K562 (cell line): ENCODE results near the gene CLNK. TPM values are rescaled to one million over a fixed set of nuclear protein-coding genes. Genes with fewer than 3 reads are reported as not detected.

Experiments
- ATAC-seq: fragments of 200-7000 bp; cut with Tn5 transposase; 3 replicates; pipeline ENCODE4 v1.9.1; 2020; ENCODE audit warnings: moderate library complexity
- BruUV-seq: library from RNA; stranded (reverse); fragments of 400-500 nt; replicated peaks from 2 replicates; lab custom pipeline; 2021; lab: Mats Ljungman, UMichigan
- CTCF ChIA-PET: fragments of 300-600 bp; formaldehyde crosslinking; extraction: SDS; loops from one replicate; lab custom pipeline; 2021; ENCODE audit warnings: low intra/inter-chr PET ratio; lab: Yijun Ruan, JAX
- POLR2A ChIA-PET: fragments of 300-600, 350-650 bp; sonication (Branson Sonifier 250); formaldehyde crosslinking; extraction: SDS; loops from one replicate; lab custom pipeline; 2021; ENCODE audit warnings: antibody characterized with exemption, inconsistent platforms; lab: Yijun Ruan, JAX
- DNase-seq, 4 experiments: peaks; one replicate each; pipeline versions ENCODE4 v3.0.0 to v3.0.0-alpha.2; 2011 to 2018; ENCODE audit warnings: low spot score in 3 of 4, mixed read lengths in 3 of 4; ENCODE audit errors: extremely low read depth in 1 of 4
- FAIRE-seq: peaks from 2 replicates; lab custom pipeline; 2011; peaks lifted over from hg19 to GRCh38; lab: Jason Lieb, UNC
- H2AFZ ChIP-seq: 2 replicates; pipeline ENCODE4 v1.6.0; 2011; ENCODE audit warnings: low read depth, low read length, control low read depth, inconsistent platforms
- H3K27ac ChIP-seq: fragments of 200-600 bp; 3 replicates; pipeline ENCODE4 v1.8.0; 2011; ENCODE audit warnings: low read depth, mild to moderate bottlenecking, control low read depth, inconsistent platforms, low read length, moderate library complexity, mixed read lengths; ENCODE audit errors: extremely low read depth
- H3K27me3 ChIP-seq, 2 experiments: fragments of 300-600 bp in 1 of 2; 2 replicates in 1 of 2; 3 replicates in 1 of 2; pipeline versions ENCODE4 v1.6.0 to v1.8.0; 2011; ENCODE audit warnings: inconsistent platforms in 2 of 2, low read length in 2 of 2, mild to moderate bottlenecking in 1 of 2, mixed read lengths in 1 of 2, moderate library complexity in 1 of 2; ENCODE audit not compliant: control insufficient read depth in 2 of 2, insufficient read depth in 2 of 2
- H3K36me3 ChIP-seq: fragments of 300-600 bp; 3 replicates; pipeline ENCODE4 v1.8.0; 2011; ENCODE audit warnings: mild to moderate bottlenecking, low read length, inconsistent platforms; ENCODE audit not compliant: control insufficient read depth, insufficient read depth
- H3K4me1 ChIP-seq, 2 experiments: fragments of 200-600 bp in 1 of 2; replicated peaks in 1 of 2; 2 replicates in 1 of 2; 3 replicates in 1 of 2; pipeline versions ENCODE4 v1.5.1 to v1.8.0; 2011; ENCODE audit warnings: inconsistent platforms in 2 of 2, low read length in 2 of 2, mild to moderate bottlenecking in 1 of 2, mixed read lengths in 1 of 2, moderate library complexity in 1 of 2; ENCODE audit not compliant: control insufficient read depth in 2 of 2, insufficient read depth in 2 of 2
- H3K4me2 ChIP-seq: 2 replicates; pipeline ENCODE4 v1.6.1; 2011; ENCODE audit warnings: low read length, control low read depth, inconsistent platforms, mixed read lengths; ENCODE audit not compliant: insufficient read depth
- H3K4me3 ChIP-seq: fragments of 200-600 bp; sonication (generic), shearing (Covaris generic); 2 replicates; pipeline ENCODE4 v1.5.1; 2016; ENCODE audit warnings: control low read depth, inconsistent platforms
- H3K79me2 ChIP-seq: fragments of 200-600 bp; 3 replicates; pipeline ENCODE4 v1.8.0; 2011; ENCODE audit warnings: low read length, inconsistent platforms; ENCODE audit not compliant: control insufficient read depth, insufficient read depth
- H3K9ac ChIP-seq, 2 experiments: 2 replicates each; pipeline versions ENCODE4 v1.6.0 to v1.6.1; 2011; ENCODE audit warnings: low read depth in 2 of 2, low read length in 2 of 2, control low read depth in 1 of 2, inconsistent platforms in 1 of 2, mild to moderate bottlenecking in 1 of 2, mixed read lengths in 1 of 2; ENCODE audit not compliant: insufficient read depth in 1 of 2
- H3K9me1 ChIP-seq: one replicate; pipeline ENCODE4 v1.6.0; 2011; ENCODE audit warnings: inconsistent platforms, mild to moderate bottlenecking, low read length, moderate library complexity; ENCODE audit not compliant: control insufficient read depth, insufficient read depth
- H3K9me3 ChIP-seq: replicated peaks from 2 replicates; pipeline ENCODE4 v1.5.1; 2011; ENCODE audit warnings: low read depth, low read length, inconsistent platforms; ENCODE audit not compliant: control insufficient read depth, insufficient read depth
- H4K20me1 ChIP-seq: replicated peaks from 2 replicates; pipeline ENCODE4 v1.6.1; 2011; ENCODE audit warnings: low read length, inconsistent platforms, mixed read lengths; ENCODE audit not compliant: control insufficient read depth, insufficient read depth
- DDX20 ChIP-seq: fragments of 450-650 bp; IDR thresholded peaks from 2 replicates; pipeline ENCODE4 v1.6.1; 2016; ENCODE audit warnings: missing genetic modification characterization, low read depth, mild to moderate bottlenecking, missing compliant biosample characterization, moderate library complexity
- HIVEP1 ChIP-seq: fragments of 250-450 bp; sonication (Bioruptor Pico); IDR thresholded peaks from 2 replicates; pipeline ENCODE4 v1.4.0; 2020; ENCODE audit warnings: mild to moderate bottlenecking
- LARP7 ChIP-seq: fragments of 450-650 bp; IDR thresholded peaks from 2 replicates; pipeline ENCODE4 v1.6.1; 2016
- MEF2D ChIP-seq: conservative IDR thresholded peaks from 2 replicates; pipeline ENCODE4 v1.6.1; 2016; ENCODE audit warnings: low read depth, missing genetic modification characterization, missing compliant biosample characterization
- NUFIP1 ChIP-seq: fragments of 450-650 bp; IDR thresholded peaks from 2 replicates; pipeline ENCODE4 v1.6.1; 2018; ENCODE audit not compliant: partially characterized antibody
- POLR2A ChIP-seq: fragments of 450-650 bp; conservative IDR thresholded peaks from 2 replicates; pipeline ENCODE4 v1.6.1; 2016
- SMARCA5 ChIP-seq: fragments of 450-650 bp; IDR thresholded peaks from 2 replicates; pipeline ENCODE4 v1.6.1; 2016
- YBX1 ChIP-seq: fragments of 450-650 bp; IDR thresholded peaks from 2 replicates; pipeline ENCODE4 v1.7.1; 2016; ENCODE audit warnings: mild to moderate bottlenecking
- ZBTB1 ChIP-seq: sonication (generic); formaldehyde crosslinking; IDR thresholded peaks from 2 replicates; pipeline ENCODE4 v1.8.1; 2023; ENCODE audit warnings: missing genetic modification reagents, low read depth, mild to moderate bottlenecking, borderline replicate concordance
- ZNF445 ChIP-seq: fragments of 250-450 bp; sonication (Bioruptor Pico); IDR thresholded peaks from 2 replicates; pipeline ENCODE4 v1.4.0; 2020; ENCODE audit warnings: low read depth, mild to moderate bottlenecking, moderate library complexity
- ZNF586 ChIP-seq: fragments of 450-650 bp; formaldehyde crosslinking; conservative IDR thresholded peaks from 2 replicates; pipeline ENCODE4 v1.4.0; 2020; ENCODE audit warnings: mild to moderate bottlenecking, moderate library complexity
- ZNF766 ChIP-seq: fragments of 200-800 bp; sonication (Bioruptor generic); conservative IDR thresholded peaks from 2 replicates; pipeline ENCODE4 v1.6.1; 2016; ENCODE audit warnings: missing genetic modification characterization, missing compliant biosample characterization
- WGBS: fragments of 100-300 bp; shearing (Covaris generic); methylation state at CpG from one replicate; pipeline ENCODE4 v1.1.6; 2016; ENCODE audit warnings: low coverage, mixed read lengths; ENCODE audit not compliant: insufficient coverage; ENCODE audit errors: missing lambda C conversion rate; 5-methylcytosine and 5-hydroxymethylcytosine counted together
- in situ Hi-C: fragments of 300-500 bp; cut with MboI; formaldehyde crosslinking; loops from 4 replicates; pipeline ENCODE4 v1.15.0; 2018; ENCODE audit warnings: inconsistent platforms, mixed read lengths
- intact Hi-C: fragments of 100-400 bp; cut with micrococcal nuclease; formaldehyde crosslinking; loops from 2 replicates; pipeline ENCODE4 v1.14.2; 2022
- polyA plus RNA-seq, 8 experiments: library from polyadenylated mRNA; depleted of rRNA in 4 of 8; stranded (reverse) in 5 of 8; unstranded in 3 of 8; fragments of >200 nt; fragmentation: Nextera tagmentation in 2 of 8; fragmentation: Illumina TruSeq in 1 of 8; extraction: Ambion mirVana in 2 of 8; extraction: Trizol in 1 of 8; gene quantifications; 2 replicates each; pipeline versions ENCODE4 v1.2.1 to v1.2.3, GENCODE V29; 2011 to 2014; ENCODE audit warnings: inconsistent platforms in 1 of 8, missing spikeins in 1 of 8
- total RNA-seq, 7 experiments: library from RNA; depleted of rRNA in 6 of 7; stranded (reverse); fragments of >200 nt in 6 of 7; fragmentation: Illumina TruSeq in 2 of 7; extraction: Trizol in 2 of 7; gene quantifications; 2 replicates each; pipeline versions ENCODE4 v1.2.1 to v1.2.3, GENCODE V29; 2011 to 2021; ENCODE audit warnings: low replicate concordance in 1 of 7
- TF ChIP-seq, protein P1 (sequence below): fragments of 200-800 bp; sonication (Bioruptor generic); IDR thresholded peaks from 2 replicates; pipeline ENCODE4 v1.6.1; 2016; ENCODE audit warnings: missing genetic modification characterization, missing compliant biosample characterization

The CLNK gene
- total and polyA plus RNA-seq, 9 of the 15 experiments (the other 6 are each of a cell fraction or from before 2014, with no cell fraction given), result not detected

GRCh38 chr4:10667701-10668326 is 16.8 kb downstream of the CLNK start:
- no TSS peak for BruUV-seq
- no peaks in the 10 kb centered on the region for H3K79me2 ChIP-seq
- in situ Hi-C loops, result no loop called here
- no peak overlapping the region for H3K27ac ChIP-seq
- H4K20me1 ChIP-seq, result no peaks in the 10 kb centered on the region
- H3K9me3 ChIP-seq, result no peaks in the 10 kb centered on the region
- WGBS, result under 1% methylated on average over 10 of the region's 10 CpGs
- no peak overlapping the region for H3K4me3 ChIP-seq
- H3K9ac ChIP-seq, result no peak overlapping the region
- H2AFZ ChIP-seq, result no peak overlapping the region
- no peak overlapping the region for H3K4me2 ChIP-seq
- no peaks in the 10 kb centered on the region for H3K36me3 ChIP-seq
- POLR2A ChIA-PET, result no interaction called here
- FAIRE-seq, result no peak
- H3K4me1 ChIP-seq, result peaks cover 0 to 4% of the 10 kb centered on the region in 2 experiments; a peak in 2 of 5 replicates
- TF ChIP-seq HIVEP1 (no peak), SMARCA5 (no peak), ZNF586 (CRISPR knock-in tag) (no peak), DDX20 (tag) (no peak), POLR2A (no peak)
- TF ChIP-seq, all 486 proteins: peak for 0
- DNase-seq (no peak), ATAC-seq (no peak)
- CTCF ChIA-PET, result no interaction called here
- Histone ChIP-seq H3K27me3 (no peaks in the 10 kb centered on the region), H3K9me1 (no peaks in the 10 kb centered on the region)
- intact Hi-C loops, result no loop called here

GRCh38 chr4:10666616-10667015 is 18.0 kb downstream of the CLNK start:
- Histone ChIP-seq H3K27me3 (no peaks in the 10 kb centered on the region), H2AFZ (no peak overlapping the region), H3K4me2 (no peak overlapping the region), H3K9me1 (no peaks in the 10 kb centered on the region), H3K79me2 (no peaks in the 10 kb centered on the region), H3K4me1 (peaks cover 0 to 6% of the 10 kb centered on the region in 2 experiments; a peak in 2 of 5 replicates), H3K27ac (no peak overlapping the region), H3K36me3 (no peaks in the 10 kb centered on the region), H4K20me1 (no peaks in the 10 kb centered on the region), H3K9me3 (no peaks in the 10 kb centered on the region), H3K9ac (no peak overlapping the region), H3K4me3 (no peak overlapping the region)
- DNase-seq (no peak), ATAC-seq (0 out of 3 replicates have a peak, but pooled peaks have one; percentile 27), FAIRE-seq (no peak)
- no TSS peak for BruUV-seq
- ChIA-PET POLR2A (no interaction called here), CTCF (interaction anchor here (0.6 kb wide), 1 partner anchor 925 kb away, joined by 4 read pairs; no protein-coding TSS in a partner anchor)
- WGBS, result 3% methylated on average over 6 of the region's 6 CpGs
- intact Hi-C loops (no loop called here), in situ Hi-C loops (no loop called here)
- TF ChIP-seq YBX1 (no peak), NUFIP1 (no peak), ZNF766 (CRISPR knock-in tag) (no peak), ZNF445 (CRISPR knock-in tag) (no peak), MEF2D (no peak), ZBTB1 (CRISPR knock-in tag) (no peak), LARP7 (no peak)
- TF ChIP-seq, protein P1, sequence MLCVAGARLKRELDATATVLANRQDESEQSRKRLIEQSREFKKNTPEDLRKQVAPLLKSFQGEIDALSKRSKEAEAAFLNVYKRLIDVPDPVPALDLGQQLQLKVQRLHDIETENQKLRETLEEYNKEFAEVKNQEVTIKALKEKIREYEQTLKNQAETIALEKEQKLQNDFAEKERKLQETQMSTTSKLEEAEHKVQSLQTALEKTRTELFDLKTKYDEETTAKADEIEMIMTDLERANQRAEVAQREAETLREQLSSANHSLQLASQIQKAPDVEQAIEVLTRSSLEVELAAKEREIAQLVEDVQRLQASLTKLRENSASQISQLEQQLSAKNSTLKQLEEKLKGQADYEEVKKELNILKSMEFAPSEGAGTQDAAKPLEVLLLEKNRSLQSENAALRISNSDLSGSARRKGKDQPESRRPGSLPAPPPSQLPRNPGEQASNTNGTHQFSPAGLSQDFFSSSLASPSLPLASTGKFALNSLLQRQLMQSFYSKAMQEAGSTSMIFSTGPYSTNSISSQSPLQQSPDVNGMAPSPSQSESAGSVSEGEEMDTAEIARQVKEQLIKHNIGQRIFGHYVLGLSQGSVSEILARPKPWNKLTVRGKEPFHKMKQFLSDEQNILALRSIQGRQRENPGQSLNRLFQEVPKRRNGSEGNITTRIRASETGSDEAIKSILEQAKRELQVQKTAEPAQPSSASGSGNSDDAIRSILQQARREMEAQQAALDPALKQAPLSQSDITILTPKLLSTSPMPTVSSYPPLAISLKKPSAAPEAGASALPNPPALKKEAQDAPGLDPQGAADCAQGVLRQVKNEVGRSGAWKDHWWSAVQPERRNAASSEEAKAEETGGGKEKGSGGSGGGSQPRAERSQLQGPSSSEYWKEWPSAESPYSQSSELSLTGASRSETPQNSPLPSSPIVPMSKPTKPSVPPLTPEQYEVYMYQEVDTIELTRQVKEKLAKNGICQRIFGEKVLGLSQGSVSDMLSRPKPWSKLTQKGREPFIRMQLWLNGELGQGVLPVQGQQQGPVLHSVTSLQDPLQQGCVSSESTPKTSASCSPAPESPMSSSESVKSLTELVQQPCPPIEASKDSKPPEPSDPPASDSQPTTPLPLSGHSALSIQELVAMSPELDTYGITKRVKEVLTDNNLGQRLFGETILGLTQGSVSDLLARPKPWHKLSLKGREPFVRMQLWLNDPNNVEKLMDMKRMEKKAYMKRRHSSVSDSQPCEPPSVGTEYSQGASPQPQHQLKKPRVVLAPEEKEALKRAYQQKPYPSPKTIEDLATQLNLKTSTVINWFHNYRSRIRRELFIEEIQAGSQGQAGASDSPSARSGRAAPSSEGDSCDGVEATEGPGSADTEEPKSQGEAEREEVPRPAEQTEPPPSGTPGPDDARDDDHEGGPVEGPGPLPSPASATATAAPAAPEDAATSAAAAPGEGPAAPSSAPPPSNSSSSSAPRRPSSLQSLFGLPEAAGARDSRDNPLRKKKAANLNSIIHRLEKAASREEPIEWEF (CRISPR knock-in tag), result no peak
